CD4-positive, alpha-beta T cell (primary cell): ENCODE measurements around the gene DVL1. TPM values are rescaled to one million over a fixed set of nuclear protein-coding genes. Genes with fewer than 3 reads are reported as not detected.

Source experiments
- ATAC-seq: fragments of 200-7000 bp; cut with Tn5 transposase; one replicate; pipeline ENCODE4 v1.10.0; 2022; ENCODE audit warnings: mild to moderate bottlenecking; ENCODE audit not compliant: poor library complexity
- CTCF ChIA-PET: fragments of 350-600 bp; sonication (Branson Sonifier 250); formaldehyde crosslinking; loops from one replicate; lab custom pipeline; 2021; ENCODE audit warnings: antibody characterized with exemption, inconsistent platforms; lab: Charles Lee
- POLR2A ChIA-PET: fragments of 350-600 bp; sonication (Branson Sonifier 250); formaldehyde crosslinking; loops from one replicate; lab custom pipeline; 2021; ENCODE audit warnings: antibody characterized with exemption, inconsistent platforms; lab: Charles Lee
- DNase-seq, 14 experiments: peaks; one replicate each; pipeline ENCODE4 v3.0.0-alpha.2; 2013 to 2020; ENCODE audit warnings: mixed read lengths in 2 of 14
- H3K27ac ChIP-seq, 2 donors: one replicate each; pipeline versions ENCODE4 v1.5.1 to v1.7.0; 2013; ENCODE audit warnings: low read length in 2 of 2, low read depth in 1 of 2, mild to moderate bottlenecking in 1 of 2
- H3K27me3 ChIP-seq, 2 experiments: 1 replicate in 1 of 2; 2 replicates in 1 of 2; pipeline versions ENCODE4 v1.6.1 to v1.7.0; 2013; ENCODE audit warnings: low read length in 2 of 2, control low read depth in 1 of 2, mild to moderate bottlenecking in 1 of 2, moderate library complexity in 1 of 2; ENCODE audit not compliant: insufficient read depth in 2 of 2, control insufficient read depth in 1 of 2
- H3K36me3 ChIP-seq: one replicate; pipeline ENCODE4 v1.6.1; 2013; ENCODE audit warnings: low read length, control low read depth; ENCODE audit not compliant: insufficient read depth
- H3K4me1 ChIP-seq: one replicate; pipeline ENCODE4 v1.6.1; 2013; ENCODE audit warnings: low read length, control low read depth; ENCODE audit not compliant: insufficient read depth
- H3K4me3 ChIP-seq: one replicate; pipeline ENCODE4 v1.5.1; 2013; ENCODE audit warnings: mild to moderate bottlenecking, low read length, moderate library complexity
- H3K9me3 ChIP-seq, 2 experiments: 1 replicate in 1 of 2; 2 replicates in 1 of 2; pipeline versions ENCODE4 v1.6.1 to v1.7.0; 2013; ENCODE audit warnings: low read length in 2 of 2, mild to moderate bottlenecking in 2 of 2, control low read depth in 1 of 2, moderate library complexity in 1 of 2; ENCODE audit not compliant: control insufficient read depth in 1 of 2, insufficient read depth in 1 of 2
- H3K27ac Mint-ChIP-seq: one replicate; pipeline ENCODE4 v1.8.0; 2020; ENCODE audit warnings: mixed read lengths
- H3K27me3 Mint-ChIP-seq: one replicate; pipeline ENCODE4 v1.8.0; 2021; ENCODE audit warnings: mixed read lengths
- H3K36me3 Mint-ChIP-seq: one replicate; pipeline ENCODE4 v1.8.0; 2021; ENCODE audit warnings: low read depth, mixed read lengths
- H3K4me1 Mint-ChIP-seq: one replicate; pipeline ENCODE4 v1.8.0; 2021; ENCODE audit warnings: low read depth, mixed read lengths
- H3K4me3 Mint-ChIP-seq: one replicate; pipeline ENCODE4 v1.8.0; 2020; ENCODE audit warnings: mild to moderate bottlenecking, mixed read lengths
- H3K9me3 Mint-ChIP-seq: one replicate; pipeline ENCODE4 v1.8.0; 2020; ENCODE audit warnings: mixed read lengths
- CTCF ChIP-seq: fragments of 200-600 bp; IDR thresholded peaks from one replicate; pipeline ENCODE4 v1.8.0; 2022; ENCODE audit warnings: antibody characterized with exemption, mild to moderate bottlenecking
- intact Hi-C, 2 experiments: fragments of 100-400 bp; cut with DNase I in 1 of 2; cut with micrococcal nuclease in 1 of 2; formaldehyde crosslinking; loops; one replicate each; pipeline versions ENCODE4 v1.15.1 to v1.9.0; 2023 to 2025; cut with DNase I, micrococcal nuclease
- total RNA-seq, 174 experiments: library from RNA in 2 of 174; stranded (reverse) in 2 of 174; gene quantifications; one replicate each; pipeline ENCODE4 v1.2.3 and lab custom pipeline; 2021 to 2026

DVL1 gene
- total RNA-seq, 2 experiments from 2014 or later, result 44.9 to 45.5 TPM

- H3K9me3 Mint-ChIP-seq, result no peaks in the 10 kb centered on the region
Observed at GRCh38 chr1:1325288-1326074, 23.7 kb downstream of the DVL1 start.

GRCh38 chr1:1324524-1325287 lies 24.5 kb downstream of the DVL1 start, which contains the start of the genes CPTP and INTS11:
CPTP (plus strand) TSS chr1:1324802; CDS start chr1:1326911, 2,109 bp downstream.
INTS11 (minus strand) TSS chr1:1324660; CDS start chr1:1324608, 52 bp downstream.
- Histone ChIP-seq H3K9me3 (peaks cover 0 to 4% of the 10 kb centered on the region in 2 experiments), H3K36me3 (peaks cover 34% of the 10 kb centered on the region), H3K4me3 (peak within 1 kb of the TSS; percentile 69), H3K4me1 (peaks cover 56% of the 10 kb centered on the region), H3K27ac (peak within 1 kb of the TSS; percentile 61 to 70), H3K27me3 (no peaks in the 10 kb centered on the region)
- intact Hi-C loops, result loop anchor here (1.0 to 2.0 kb wide), 4 partner anchors 16 to 51 kb away; partner anchors contain the start of genes DVL1 (in 1 of the 2), PUSL1 (in 1 of the 2) and UBE2J2 (in 1 of the 2)
- DNase-seq (peak; percentile 93 to 98 (median 96)), ATAC-seq (peak; percentile 84)
- ChIA-PET CTCF (no interaction called here), POLR2A (interaction anchor here (0.9 kb wide), 1 partner anchor 15 kb away, joined by 4 read pairs; no protein-coding TSS in a partner anchor)
- Mint-ChIP-seq H3K4me3 (peak within 1 kb of the TSS; percentile 93), H3K27me3 (no peaks in the 10 kb centered on the region), H3K27ac (peak within 1 kb of the TSS; percentile 81), H3K4me1 (peaks cover 28% of the 10 kb centered on the region), H3K36me3 (peaks cover 14% of the 10 kb centered on the region), H3K9me3 (no peaks in the 10 kb centered on the region)
- TF ChIP-seq CTCF, result no peak

More at GRCh38 chr1:1325288-1326074, 23.7 kb downstream of the DVL1 start:
- H3K4me3 ChIP-seq, result peak overlapping the region; percentile 69
- DNase-seq (peak in 1 of 14 experiments; percentile 11), ATAC-seq (peak; percentile 5)
- ChIA-PET POLR2A (interaction anchor here (0.9 to 1.0 kb wide), 2 partner anchors 16 to 50 kb away, joined by 4 to 6 read pairs; partner anchors contain the start of gene AURKAIP1), CTCF (no interaction called here)
- Mint-ChIP-seq H3K4me3 (peak overlapping the region; percentile 80), H3K36me3 (peaks cover 10% of the 10 kb centered on the region), H3K27ac (peak overlapping the region; percentile 74), H3K27me3 (no peaks in the 10 kb centered on the region), H3K4me1 (peaks cover 28% of the 10 kb centered on the region)
- H3K4me1 ChIP-seq, result peaks cover 55% of the 10 kb centered on the region
- peaks cover 0 to 4% of the 10 kb centered on the region in 2 experiments for H3K9me3 ChIP-seq
- no peaks in the 10 kb centered on the region for H3K27me3 ChIP-seq
- intact Hi-C loops, result loop anchor here (1.0 to 2.0 kb wide), 2 partner anchors 22 to 23 kb away; partner anchors contain the start of gene DVL1 (in 1 of the 2)
- H3K27ac ChIP-seq, result peak overlapping the region; percentile 61 to 70
- H3K36me3 ChIP-seq, result peaks cover 26% of the 10 kb centered on the region
- no peak for TF ChIP-seq CTCF

GRCh38 chr1:1324084-1324523 lies 25.1 kb downstream of the DVL1 start:
- H3K4me3 Mint-ChIP-seq, result peak overlapping the region; percentile 92
- no peaks in the 10 kb centered on the region for H3K9me3 Mint-ChIP-seq
- H3K36me3 Mint-ChIP-seq, result peaks cover 20% of the 10 kb centered on the region
- Histone ChIP-seq H3K4me3 (peak overlapping the region; percentile 69), H3K27ac (peak overlapping the region in 1 of 2 donors; percentile 59), H3K27me3 (no peaks in the 10 kb centered on the region), H3K36me3 (peaks cover 40% of the 10 kb centered on the region), H3K9me3 (peaks cover 0 to 4% of the 10 kb centered on the region in 2 experiments), H3K4me1 (peaks cover 56% of the 10 kb centered on the region)
- H3K27me3 Mint-ChIP-seq, result no peaks in the 10 kb centered on the region
- TF ChIP-seq CTCF, result no peak
- DNase-seq (no peak), ATAC-seq (no peak)
- ChIA-PET CTCF (no interaction called here), POLR2A (no interaction called here)
- intact Hi-C loops, result loop anchor here (1.0 to 2.0 kb wide), 3 partner anchors 16 to 51 kb away; partner anchors contain the start of genes DVL1 (in 1 of the 2), PUSL1 (in 1 of the 2) and UBE2J2 (in 1 of the 2)
- H3K27ac Mint-ChIP-seq, result peak overlapping the region; percentile 74
- H3K4me1 Mint-ChIP-seq, result peaks cover 28% of the 10 kb centered on the region
